HG03039 (cell line): ENCODE data around the gene APOO.

Experiments used
- ATAC-seq: cut with Tn5 transposase; IDR thresholded peaks from one replicate; pipeline ENCODE4 v1.9.1; 2021; ENCODE audit warnings: mild to moderate bottlenecking, moderate library complexity; ENCODE audit not compliant: unreplicated experiment

The APOO gene

DNA sequence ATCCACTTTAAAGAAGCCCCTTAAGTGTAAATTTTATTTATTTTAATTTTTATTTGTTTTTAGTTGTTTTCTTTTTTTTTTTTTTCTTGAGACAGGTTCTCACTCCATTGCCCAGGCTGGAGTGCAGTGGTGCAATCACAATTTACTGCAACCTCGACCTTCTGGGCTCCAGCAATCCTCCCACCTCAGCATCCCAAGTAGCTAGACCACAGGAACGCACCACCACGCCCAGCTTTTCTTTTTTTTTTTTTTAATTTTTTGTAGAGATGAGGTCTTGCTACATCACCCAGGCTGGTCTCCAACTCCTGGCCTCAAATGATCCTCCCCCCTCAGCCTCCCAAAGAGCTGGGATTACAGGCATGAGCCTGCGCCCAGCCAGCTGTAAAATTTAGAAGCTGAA lies 118.8 kb downstream of the APOO start:
- no peak for ATAC-seq

DNA sequence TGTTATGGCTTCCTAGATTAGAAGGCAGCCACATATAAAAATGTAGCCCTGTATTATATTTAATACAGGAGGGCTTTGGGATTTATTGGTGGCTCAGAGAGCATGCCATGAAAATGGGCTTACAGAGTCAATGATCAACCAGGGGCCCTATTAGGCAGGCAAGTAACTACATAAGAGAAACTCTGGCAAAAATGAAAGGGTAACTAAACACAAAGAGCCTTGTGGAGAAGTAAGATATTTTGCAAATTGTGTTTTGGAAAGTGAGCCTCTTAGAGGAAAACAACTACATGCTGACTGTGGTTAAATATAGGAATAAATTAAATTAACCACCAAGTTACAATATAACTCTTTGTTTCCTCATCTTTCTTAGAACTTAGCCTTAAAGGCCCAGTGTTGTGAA lies 119.2 kb downstream of the APOO start:
- no peak for ATAC-seq

DNA sequence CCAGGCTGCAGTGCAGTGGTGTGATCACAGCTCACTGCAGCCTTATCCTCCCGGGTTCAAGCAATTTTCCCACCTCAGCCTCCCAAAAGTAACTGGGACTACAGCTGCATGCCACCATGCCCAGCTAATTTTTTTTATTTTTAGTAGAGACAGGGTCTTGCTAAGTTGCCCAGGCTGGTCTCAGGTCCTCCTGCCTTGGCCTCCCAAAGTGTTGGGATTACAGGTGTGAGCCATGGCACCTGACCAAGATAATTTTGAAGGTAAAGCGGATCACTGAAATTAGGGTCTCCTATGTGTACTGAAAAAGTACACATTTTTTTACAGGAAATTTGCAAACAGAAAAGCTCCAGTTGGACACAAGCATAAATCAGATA lies 120.0 kb downstream of the APOO start:
- no peak for ATAC-seq

DNA sequence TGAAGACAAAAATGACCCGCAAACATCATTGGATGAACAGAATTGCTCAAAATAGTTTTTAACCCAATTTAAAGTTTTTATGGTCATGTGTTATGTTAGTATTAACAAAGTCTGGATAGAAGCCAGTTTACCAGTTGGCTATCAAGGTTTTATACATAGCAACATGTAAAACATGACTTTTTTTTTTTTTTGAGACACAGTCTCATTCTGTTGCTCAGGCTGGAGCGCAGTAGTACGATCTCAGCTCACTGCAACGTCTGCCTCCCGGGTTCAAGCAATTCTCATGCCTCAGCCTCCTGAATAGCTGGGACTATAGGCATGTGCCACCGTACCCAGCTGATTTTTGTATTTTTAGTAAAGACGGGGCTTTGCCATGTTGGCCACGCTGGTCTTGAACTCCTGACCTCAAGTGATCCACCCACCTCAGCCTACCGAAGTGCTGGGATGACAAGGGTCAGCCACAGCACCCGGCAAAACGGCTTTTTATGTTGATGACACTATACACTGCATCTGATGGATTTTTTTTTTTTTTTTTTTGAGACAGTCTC lies 121.4 kb downstream of the APOO start:
- no peak for ATAC-seq

DNA sequence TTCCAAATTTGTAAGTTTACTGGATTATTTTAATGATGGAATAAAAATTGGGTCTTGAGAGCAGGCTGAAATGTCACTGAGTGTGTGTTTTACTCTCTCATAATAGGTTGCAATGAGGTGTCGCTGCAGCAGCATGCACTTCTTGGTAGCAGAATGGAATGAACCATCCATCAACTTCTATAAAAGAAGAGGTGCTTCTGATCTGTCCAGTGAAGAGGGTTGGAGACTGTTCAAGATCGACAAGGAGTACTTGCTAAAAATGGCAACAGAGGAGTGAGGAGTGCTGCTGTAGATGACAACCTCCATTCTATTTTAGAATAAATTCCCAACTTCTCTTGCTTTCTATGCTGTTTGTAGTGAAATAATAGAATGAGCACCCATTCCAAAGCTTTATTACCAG lies 122.2 kb downstream of the APOO start:
- ATAC-seq, result no peak

DNA sequence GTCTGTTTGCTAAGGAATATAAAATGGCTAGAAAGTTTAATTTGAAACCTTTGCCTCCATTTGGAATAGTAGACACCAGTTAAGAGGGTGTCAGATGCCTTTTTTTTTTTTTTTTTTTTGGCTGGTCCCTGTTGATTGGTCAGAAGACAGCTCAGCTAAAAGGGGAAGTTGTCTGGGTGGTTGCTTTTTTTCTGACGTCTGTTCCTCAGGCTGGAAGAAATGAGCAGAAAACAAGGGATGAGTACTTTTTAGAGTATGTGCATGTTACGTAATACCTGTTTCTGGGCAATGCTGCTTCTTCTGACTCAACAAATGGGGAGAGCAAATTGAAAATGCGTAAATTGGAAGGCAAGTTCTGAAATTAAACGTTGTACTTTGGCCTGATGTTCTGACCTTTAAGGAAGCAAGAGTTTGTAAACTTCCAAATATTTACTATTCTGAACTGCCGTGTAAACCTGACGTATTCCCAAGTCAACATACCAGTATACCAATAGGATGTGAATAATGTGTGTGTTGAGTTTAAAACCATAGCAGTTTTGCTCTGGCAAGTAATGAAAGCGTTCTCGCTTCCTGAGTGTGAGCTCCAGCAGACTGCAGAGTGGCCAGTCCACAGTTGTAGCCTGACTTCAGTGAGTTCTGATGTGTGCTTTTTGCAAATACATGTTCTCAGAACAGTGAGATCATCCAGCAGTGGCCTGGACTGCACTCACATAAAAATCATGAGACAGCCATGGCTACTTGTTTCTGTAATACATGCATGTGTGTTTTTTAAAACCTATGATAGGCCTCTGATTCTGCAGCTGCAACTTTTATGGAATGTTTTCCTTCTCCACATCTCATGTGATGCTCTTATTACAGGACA lies 123.0 kb downstream of the APOO start:
- no peak for ATAC-seq

DNA sequence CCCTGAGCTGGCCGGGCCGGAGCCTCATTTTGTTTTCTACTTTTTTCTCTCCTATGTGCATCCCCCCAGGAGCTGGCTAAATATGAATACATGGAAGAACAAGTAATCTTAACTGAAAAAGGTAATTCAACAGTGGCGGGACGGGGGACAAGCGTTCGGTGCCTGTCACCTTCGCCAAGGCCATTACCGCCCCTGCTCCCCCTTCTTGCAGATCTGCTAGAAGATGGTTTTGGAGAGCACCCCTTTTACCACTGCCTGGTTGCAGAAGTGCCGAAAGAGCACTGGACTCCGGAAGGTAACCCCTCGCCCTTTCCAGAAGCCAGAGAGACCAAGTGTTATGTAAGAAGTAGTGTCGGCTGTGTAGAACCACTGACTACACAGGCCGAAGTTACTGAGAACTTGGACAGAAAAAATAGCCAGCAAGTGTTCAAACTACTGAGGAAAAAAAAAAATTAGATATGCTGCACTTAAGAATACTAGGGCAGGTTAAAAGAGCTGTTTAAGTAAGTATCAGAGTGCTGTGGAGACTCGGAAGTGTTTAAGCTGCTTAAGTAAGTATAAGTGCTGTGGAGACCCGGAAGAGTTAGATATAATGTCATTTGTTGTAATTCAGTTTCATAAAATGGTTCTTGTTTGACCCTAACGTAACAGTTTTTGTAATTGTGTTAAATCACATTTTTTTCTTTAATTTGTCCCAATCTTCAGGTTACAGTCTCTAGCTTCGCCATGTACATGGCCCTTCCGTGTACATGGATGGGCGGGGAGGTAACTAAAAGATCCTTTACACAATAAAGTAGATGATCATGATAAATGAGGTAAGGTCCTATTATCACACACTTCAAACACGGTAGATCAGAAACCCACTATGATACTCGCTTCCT lies 123.9 kb downstream of the APOO start:
- ATAC-seq, result no peak
